Esophagus squamous epithelium (tissue), 4 donors: ENCODE data around the gene NSUN3.

Experiments used
- POLR2A ChIP-seq, 4 donors: fragments of 450-650 bp; IDR thresholded peaks; one replicate each; pipeline ENCODE4 v1.6.1; 2017; ENCODE audit warnings: antibody characterized with exemption in 4 of 4, mild to moderate bottlenecking in 4 of 4, moderate library complexity in 3 of 4
- TF ChIP-seq, protein P1 (sequence below), 6 experiments: fragments of 450-650 bp in 4 of 6; fragments of 200-600 bp in 2 of 6; sonication (generic) in 2 of 6; IDR thresholded peaks; one replicate each; pipeline ENCODE4 v1.5.1; 2016 to 2019; ENCODE audit warnings: antibody characterized with exemption in 6 of 6, mild to moderate bottlenecking in 4 of 6, moderate library complexity in 4 of 6

- TF ChIP-seq, protein P1, sequence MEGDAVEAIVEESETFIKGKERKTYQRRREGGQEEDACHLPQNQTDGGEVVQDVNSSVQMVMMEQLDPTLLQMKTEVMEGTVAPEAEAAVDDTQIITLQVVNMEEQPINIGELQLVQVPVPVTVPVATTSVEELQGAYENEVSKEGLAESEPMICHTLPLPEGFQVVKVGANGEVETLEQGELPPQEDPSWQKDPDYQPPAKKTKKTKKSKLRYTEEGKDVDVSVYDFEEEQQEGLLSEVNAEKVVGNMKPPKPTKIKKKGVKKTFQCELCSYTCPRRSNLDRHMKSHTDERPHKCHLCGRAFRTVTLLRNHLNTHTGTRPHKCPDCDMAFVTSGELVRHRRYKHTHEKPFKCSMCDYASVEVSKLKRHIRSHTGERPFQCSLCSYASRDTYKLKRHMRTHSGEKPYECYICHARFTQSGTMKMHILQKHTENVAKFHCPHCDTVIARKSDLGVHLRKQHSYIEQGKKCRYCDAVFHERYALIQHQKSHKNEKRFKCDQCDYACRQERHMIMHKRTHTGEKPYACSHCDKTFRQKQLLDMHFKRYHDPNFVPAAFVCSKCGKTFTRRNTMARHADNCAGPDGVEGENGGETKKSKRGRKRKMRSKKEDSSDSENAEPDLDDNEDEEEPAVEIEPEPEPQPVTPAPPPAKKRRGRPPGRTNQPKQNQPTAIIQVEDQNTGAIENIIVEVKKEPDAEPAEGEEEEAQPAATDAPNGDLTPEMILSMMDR (IDR thresholded peaks at IDR 0.05): no peak
- TF ChIP-seq POLR2A (IDR thresholded peaks at IDR 0.05): no peak
Observed at GRCh38 chr3:94172695-94173310, 109.9 kb downstream of the NSUN3 start.
